B cell (primary cell): ENCODE measurements around the gene FCER1G. TPM values are rescaled to one million over a fixed set of nuclear protein-coding genes. Genes with fewer than 3 reads are reported as not detected.

ENCODE experiments used
- ATAC-seq: fragments of 200-7000 bp; cut with Tn5 transposase; one replicate; pipeline ENCODE4 v1.10.0; 2021; ENCODE audit warnings: low read depth, mild to moderate bottlenecking, moderate number of reproducible peaks, moderate library complexity
- CTCF ChIA-PET: fragments of 350-600 bp; sonication (Branson Sonifier 250); formaldehyde crosslinking; loops from one replicate; lab custom pipeline; 2021; ENCODE audit warnings: antibody characterized with exemption, inconsistent platforms; lab: Charles Lee
- POLR2A ChIA-PET: fragments of 350-600 bp; sonication (Branson Sonifier 250); formaldehyde crosslinking; loops from one replicate; lab custom pipeline; 2021; ENCODE audit warnings: antibody characterized with exemption; lab: Charles Lee
- DNase-seq: peaks from one replicate; pipeline ENCODE4 v3.0.0; 2013
- H2AFZ ChIP-seq: 2 replicates; pipeline ENCODE4 v1.6.1; 2012; ENCODE audit warnings: mild to moderate bottlenecking, low read depth, low read length; ENCODE audit not compliant: insufficient read depth, poor library complexity, severe bottlenecking
- H3K27ac ChIP-seq, 2 donors: 1 replicate in 1 of 2; 2 replicates in 1 of 2; pipeline ENCODE4 v1.5.1; 2012 to 2013; ENCODE audit warnings: low read length in 2 of 2, mild to moderate bottlenecking in 2 of 2, moderate library complexity in 1 of 2
- H3K27me3 ChIP-seq, 4 experiments: fragments of 200-600 bp in 1 of 4; sonication (generic) in 1 of 4; replicated peaks in 1 of 4; 1 replicate in 2 of 4; 2 replicates in 2 of 4; pipeline versions ENCODE4 v1.6.1 to v1.7.0; 2013 to 2016; ENCODE audit warnings: low read length in 3 of 4, mild to moderate bottlenecking in 2 of 4, mixed read lengths in 1 of 4, moderate library complexity in 1 of 4; ENCODE audit not compliant: insufficient read depth in 4 of 4, control insufficient read depth in 3 of 4; ENCODE audit errors: control extremely low read depth in 1 of 4
- H3K36me3 ChIP-seq, 2 experiments: replicated peaks in 1 of 2; 1 replicate in 1 of 2; 2 replicates in 1 of 2; pipeline versions ENCODE4 v1.6.1 to v1.7.1; 2013; ENCODE audit warnings: low read length in 1 of 2; ENCODE audit not compliant: insufficient read depth in 2 of 2, control insufficient read depth in 1 of 2; ENCODE audit errors: control extremely low read depth in 1 of 2, extremely low read depth in 1 of 2
- H3K4me1 ChIP-seq, 2 donors: fragments of 200-600 bp in 1 of 2; sonication (generic) in 1 of 2; 1 replicate in 1 of 2; 2 replicates in 1 of 2; pipeline versions ENCODE4 v1.5.1 to v1.6.1; 2013 to 2017; ENCODE audit warnings: low read length in 2 of 2; ENCODE audit not compliant: control insufficient read depth in 2 of 2, insufficient read depth in 2 of 2
- H3K4me2 ChIP-seq: replicated peaks from 2 replicates; pipeline ENCODE3; 2012; ENCODE audit warnings: mild to moderate bottlenecking, low read depth, low read length; ENCODE audit not compliant: poor library complexity, severe bottlenecking
- H3K4me3 ChIP-seq, 5 experiments: fragments of 200-600 bp in 1 of 5; sonication (generic) in 1 of 5; 1 replicate in 3 of 5; 2 replicates in 2 of 5; pipeline versions ENCODE4 v1.5.1 to v1.7.0; 2011 to 2016; ENCODE audit warnings: low read length in 4 of 5, mild to moderate bottlenecking in 4 of 5, low read depth in 2 of 5, control low read depth in 1 of 5, moderate library complexity in 1 of 5; ENCODE audit not compliant: insufficient read depth in 1 of 5; ENCODE audit errors: control extremely low read depth in 1 of 5, extremely low read depth in 1 of 5
- H3K79me2 ChIP-seq: fragments of 200-600 bp; sonication (generic); one replicate; pipeline ENCODE4 v1.6.0; 2016; ENCODE audit warnings: low read length; ENCODE audit not compliant: control insufficient read depth, insufficient read depth
- H3K9ac ChIP-seq: fragments of 200-600 bp; sonication (generic); 2 replicates; pipeline ENCODE4 v1.6.1; 2017; ENCODE audit warnings: mild to moderate bottlenecking, low read length, moderate library complexity
- H3K9me3 ChIP-seq, 3 donors: one replicate each; pipeline versions ENCODE4 v1.6.1 to v1.7.1; 2013; ENCODE audit warnings: low read length in 2 of 3; ENCODE audit not compliant: control insufficient read depth in 2 of 3, insufficient read depth in 1 of 3; ENCODE audit errors: control extremely low read depth in 1 of 3
- H4K20me1 ChIP-seq: 2 replicates; pipeline ENCODE4 v1.6.0; 2012; ENCODE audit warnings: mild to moderate bottlenecking, low read length; ENCODE audit not compliant: insufficient read depth, control insufficient read depth, poor library complexity, severe bottlenecking
- H3K27ac Mint-ChIP-seq: one replicate; pipeline ENCODE4 v1.8.0; 2021; ENCODE audit warnings: mixed read lengths
- H3K27me3 Mint-ChIP-seq: one replicate; pipeline ENCODE4 v1.8.0; 2021; ENCODE audit warnings: mixed read lengths
- H3K4me1 Mint-ChIP-seq: one replicate; pipeline ENCODE4 v1.8.0; 2021; ENCODE audit warnings: mixed read lengths
- H3K4me3 Mint-ChIP-seq: one replicate; pipeline ENCODE4 v1.8.0; 2021; ENCODE audit warnings: mixed read lengths
- H3K9me3 Mint-ChIP-seq: one replicate; pipeline ENCODE4 v1.8.0; 2022; ENCODE audit warnings: mixed read lengths; ENCODE audit not compliant: insufficient read depth
- EZH2 ChIP-seq: IDR thresholded peaks from 2 replicates; pipeline ENCODE4 v1.6.1; 2012; ENCODE audit warnings: borderline replicate concordance, low read depth, mild to moderate bottlenecking, moderate library complexity, low read length; ENCODE audit not compliant: insufficient read depth, poor library complexity, severe bottlenecking
- WGBS: methylation state at CpG from one replicate; pipeline ENCODE4 v1.1.5; 2013; ENCODE audit warnings: missing lambda C conversion rate; ENCODE audit not compliant: insufficient coverage; 5-methylcytosine and 5-hydroxymethylcytosine counted together
- intact Hi-C: fragments of 100-400 bp; cut with micrococcal nuclease; formaldehyde crosslinking; loops from one replicate; pipeline ENCODE4 v1.10.0; 2022
- polyA plus RNA-seq: library from polyadenylated mRNA; depleted of rRNA; stranded (reverse); fragments of >200 nt; gene quantifications from 2 replicates; pipeline ENCODE4 v1.2.3, GENCODE V29; 2012
- total RNA-seq, 2 donors: library from RNA; stranded (reverse); fragments of 120-200 nt in 1 of 2; gene quantifications; 1 replicate in 1 of 2; 2 replicates in 1 of 2; pipeline versions ENCODE4 v1.2.3 to v1.2.4, GENCODE V29; 2013 to 2022
- TF ChIP-seq, protein P1 (sequence below): fragments of 200-600 bp; IDR thresholded peaks from one replicate; pipeline ENCODE4 v1.8.0; 2022; ENCODE audit warnings: antibody characterized with exemption, mild to moderate bottlenecking

Gene FCER1G
- total and polyA plus RNA-seq, 2 donors (not counting 1 experiment from before 2014, with no cell fraction given), result 0.76 to 13.6 TPM

DNA sequence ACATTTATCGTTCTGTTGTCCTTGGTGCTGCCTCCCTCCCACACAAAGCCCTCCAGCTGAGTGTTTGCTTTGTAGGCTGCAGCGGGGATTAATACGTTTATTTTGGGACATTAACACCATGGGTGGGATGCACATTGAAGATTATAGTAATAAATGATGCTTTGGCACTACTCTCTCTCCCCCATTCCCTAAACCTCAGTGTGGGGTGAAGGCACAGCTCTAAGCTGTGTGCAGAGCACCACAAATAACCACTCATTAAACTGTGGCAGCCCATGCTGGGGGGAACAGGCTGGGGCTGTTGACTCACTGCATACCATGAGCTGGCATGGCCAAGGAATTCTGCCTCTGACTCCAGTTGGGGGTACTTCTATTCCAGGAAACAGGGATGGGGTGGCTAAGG is 51.1 kb downstream of the FCER1G start:
- H3K4me3 Mint-ChIP-seq, result no peak overlapping the region
- POLR2A ChIA-PET, result no interaction called here
- peaks cover 20% of the 10 kb centered on the region for H3K27me3 Mint-ChIP-seq
- H3K4me1 ChIP-seq, result peaks cover 4 to 8% of the 10 kb centered on the region in 2 donors
- no peak overlapping the region for H3K27ac Mint-ChIP-seq
- no peak for DNase-seq
- H3K4me3 ChIP-seq, result no peak overlapping the region
- no peak overlapping the region for H2AFZ ChIP-seq
- H3K9ac ChIP-seq, result no peak overlapping the region
- no peak overlapping the region for H3K27ac ChIP-seq
- H3K9me3 ChIP-seq, result no peaks in the 10 kb centered on the region
- peaks cover 0 to 15% (median 8%) of the 10 kb centered on the region in 4 experiments for H3K27me3 ChIP-seq
- H3K79me2 ChIP-seq, result no peaks in the 10 kb centered on the region
- WGBS, result no CpG with 5 or more reads among the region's 3 CpGs
- H3K4me2 ChIP-seq, result no peak overlapping the region
- intact Hi-C loops, result no loop called here
- H3K4me1 Mint-ChIP-seq, result peaks cover 17% of the 10 kb centered on the region
- H4K20me1 ChIP-seq, result no peaks in the 10 kb centered on the region
- TF ChIP-seq, protein P1, sequence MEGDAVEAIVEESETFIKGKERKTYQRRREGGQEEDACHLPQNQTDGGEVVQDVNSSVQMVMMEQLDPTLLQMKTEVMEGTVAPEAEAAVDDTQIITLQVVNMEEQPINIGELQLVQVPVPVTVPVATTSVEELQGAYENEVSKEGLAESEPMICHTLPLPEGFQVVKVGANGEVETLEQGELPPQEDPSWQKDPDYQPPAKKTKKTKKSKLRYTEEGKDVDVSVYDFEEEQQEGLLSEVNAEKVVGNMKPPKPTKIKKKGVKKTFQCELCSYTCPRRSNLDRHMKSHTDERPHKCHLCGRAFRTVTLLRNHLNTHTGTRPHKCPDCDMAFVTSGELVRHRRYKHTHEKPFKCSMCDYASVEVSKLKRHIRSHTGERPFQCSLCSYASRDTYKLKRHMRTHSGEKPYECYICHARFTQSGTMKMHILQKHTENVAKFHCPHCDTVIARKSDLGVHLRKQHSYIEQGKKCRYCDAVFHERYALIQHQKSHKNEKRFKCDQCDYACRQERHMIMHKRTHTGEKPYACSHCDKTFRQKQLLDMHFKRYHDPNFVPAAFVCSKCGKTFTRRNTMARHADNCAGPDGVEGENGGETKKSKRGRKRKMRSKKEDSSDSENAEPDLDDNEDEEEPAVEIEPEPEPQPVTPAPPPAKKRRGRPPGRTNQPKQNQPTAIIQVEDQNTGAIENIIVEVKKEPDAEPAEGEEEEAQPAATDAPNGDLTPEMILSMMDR, result no peak
- TF ChIP-seq EZH2, result no peak
- CTCF ChIA-PET, result no interaction called here
- ATAC-seq, result no peak
- no peaks in the 10 kb centered on the region for H3K36me3 ChIP-seq
- H3K9me3 Mint-ChIP-seq, result no peaks in the 10 kb centered on the region

DNA sequence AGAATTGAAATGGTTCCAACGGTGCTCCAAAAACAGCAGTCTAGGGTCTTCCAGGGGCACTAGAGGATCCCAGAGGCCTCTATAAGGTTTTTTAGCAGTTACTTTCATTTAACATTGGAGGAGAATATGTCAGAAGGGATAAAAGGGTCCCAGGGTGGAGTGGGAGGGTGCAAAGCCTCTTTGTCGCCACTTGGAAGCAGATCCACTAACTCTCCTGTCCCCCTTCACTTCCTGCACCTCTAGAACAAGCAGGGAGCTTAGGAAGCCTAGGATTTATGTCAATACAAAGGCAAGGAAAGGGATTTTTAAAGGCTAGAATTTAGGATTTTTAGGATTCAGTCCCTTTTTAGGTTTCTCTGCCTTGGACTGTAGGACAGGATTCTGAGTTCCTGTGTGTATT is 51.7 kb downstream of the FCER1G start:
- Histone ChIP-seq H3K4me2 (no peak overlapping the region), H2AFZ (no peak overlapping the region), H3K79me2 (no peaks in the 10 kb centered on the region), H4K20me1 (no peaks in the 10 kb centered on the region), H3K27ac (no peak overlapping the region), H3K27me3 (peaks cover 0 to 8% (median 3%) of the 10 kb centered on the region in 4 experiments), H3K9ac (no peak overlapping the region), H3K36me3 (no peaks in the 10 kb centered on the region), H3K4me1 (peaks cover 4% of the 10 kb centered on the region in 2 donors), H3K4me3 (no peak overlapping the region), H3K9me3 (no peaks in the 10 kb centered on the region)
- no peak for DNase-seq
- H3K4me3 Mint-ChIP-seq, result no peak overlapping the region
- ChIA-PET POLR2A (no interaction called here), CTCF (no interaction called here)
- 92% methylated on average over 1 of the region's 2 CpGs for WGBS
- H3K4me1 Mint-ChIP-seq, result peaks cover 10% of the 10 kb centered on the region
- peaks cover 15% of the 10 kb centered on the region for H3K27me3 Mint-ChIP-seq
- intact Hi-C loops, result no loop called here
- ATAC-seq, result no peak
- H3K27ac Mint-ChIP-seq, result no peak overlapping the region
- no peaks in the 10 kb centered on the region for H3K9me3 Mint-ChIP-seq
- TF ChIP-seq, protein P1, result no peak
- no peak for TF ChIP-seq EZH2
